Esophagus muscularis mucosa (tissue), 4 donors: ENCODE measurements around the gene PTPRT.

Source experiments
- EP300 ChIP-seq: sonication (generic); formaldehyde crosslinking; IDR thresholded peaks from one replicate; pipeline ENCODE4 v1.6.1; 2017; ENCODE audit warnings: antibody characterized with exemption
- POLR2A ChIP-seq: fragments of 450-650 bp; IDR thresholded peaks from one replicate; pipeline ENCODE4 v1.6.1; 2017; ENCODE audit warnings: antibody characterized with exemption, moderate library complexity, mild to moderate bottlenecking, low read depth
- POLR2AphosphoS5 ChIP-seq, 2 donors: sonication (generic); formaldehyde crosslinking; IDR thresholded peaks; one replicate each; pipeline ENCODE4 v1.6.1; 2017; ENCODE audit warnings: antibody characterized with exemption in 2 of 2
- TF ChIP-seq, protein P1 (sequence below), 3 experiments: fragments of 200-600 bp in 2 of 3; fragments of 450-650 bp in 1 of 3; sonication (generic) in 2 of 3; IDR thresholded peaks; one replicate each; pipeline ENCODE4 v1.5.1; 2017 to 2019; ENCODE audit warnings: antibody characterized with exemption in 3 of 3, mild to moderate bottlenecking in 2 of 3, moderate library complexity in 1 of 3

GRCh38 chr20:42152575-42152974 is 1037.1 kb downstream of the PTPRT start:
- TF ChIP-seq, protein P1, sequence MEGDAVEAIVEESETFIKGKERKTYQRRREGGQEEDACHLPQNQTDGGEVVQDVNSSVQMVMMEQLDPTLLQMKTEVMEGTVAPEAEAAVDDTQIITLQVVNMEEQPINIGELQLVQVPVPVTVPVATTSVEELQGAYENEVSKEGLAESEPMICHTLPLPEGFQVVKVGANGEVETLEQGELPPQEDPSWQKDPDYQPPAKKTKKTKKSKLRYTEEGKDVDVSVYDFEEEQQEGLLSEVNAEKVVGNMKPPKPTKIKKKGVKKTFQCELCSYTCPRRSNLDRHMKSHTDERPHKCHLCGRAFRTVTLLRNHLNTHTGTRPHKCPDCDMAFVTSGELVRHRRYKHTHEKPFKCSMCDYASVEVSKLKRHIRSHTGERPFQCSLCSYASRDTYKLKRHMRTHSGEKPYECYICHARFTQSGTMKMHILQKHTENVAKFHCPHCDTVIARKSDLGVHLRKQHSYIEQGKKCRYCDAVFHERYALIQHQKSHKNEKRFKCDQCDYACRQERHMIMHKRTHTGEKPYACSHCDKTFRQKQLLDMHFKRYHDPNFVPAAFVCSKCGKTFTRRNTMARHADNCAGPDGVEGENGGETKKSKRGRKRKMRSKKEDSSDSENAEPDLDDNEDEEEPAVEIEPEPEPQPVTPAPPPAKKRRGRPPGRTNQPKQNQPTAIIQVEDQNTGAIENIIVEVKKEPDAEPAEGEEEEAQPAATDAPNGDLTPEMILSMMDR (IDR thresholded peaks at IDR 0.05), result no peak
- no peak for TF ChIP-seq POLR2A
- TF ChIP-seq POLR2AphosphoS5 (IDR thresholded peaks at IDR 0.05), result no peak
- TF ChIP-seq EP300, result no peak
